ENCODE results near the gene CATSPERE.
"Not testable (repeated sequence)": the region's sequence is repeated elsewhere in the genome, so short reads cannot be mapped to it uniquely, and the experiment has no call there.

The CATSPERE gene

DNA sequence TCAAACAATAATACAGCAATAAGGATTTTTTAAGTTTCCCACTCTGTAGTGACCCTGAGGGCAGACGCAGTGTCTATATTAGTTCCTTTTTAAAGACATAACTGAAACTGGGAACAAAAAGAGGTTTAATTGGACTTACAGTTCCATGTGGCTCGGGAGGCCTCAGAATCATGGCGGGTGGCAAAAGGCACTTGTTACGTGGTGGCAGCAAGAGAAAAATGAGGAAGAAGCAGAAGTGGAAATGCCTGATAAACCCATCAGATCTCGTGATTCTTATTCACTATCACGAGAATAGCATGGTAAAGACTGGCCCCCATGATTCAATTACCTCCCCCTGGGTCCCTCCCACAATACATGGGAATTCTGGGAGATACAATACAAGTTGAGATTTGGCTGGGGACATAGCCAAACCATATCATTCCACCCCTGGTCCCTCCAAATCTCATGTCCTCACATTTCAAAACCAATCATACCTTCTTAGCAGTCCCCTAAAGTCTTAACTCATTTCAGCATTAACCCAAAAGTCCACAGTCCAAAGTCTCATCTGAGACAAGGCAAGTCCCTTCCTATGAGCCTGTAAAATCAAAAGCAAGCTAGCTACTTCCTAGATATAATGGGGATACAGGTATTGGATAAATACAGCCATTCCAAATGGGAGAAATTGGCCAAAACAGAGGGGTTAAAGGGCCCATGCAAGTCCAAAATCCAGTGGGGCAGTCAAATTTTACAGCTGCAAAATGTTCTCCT is 205.8 kb downstream of the CATSPERE start:
- not testable (repeated sequence) for DNase-seq

DNA sequence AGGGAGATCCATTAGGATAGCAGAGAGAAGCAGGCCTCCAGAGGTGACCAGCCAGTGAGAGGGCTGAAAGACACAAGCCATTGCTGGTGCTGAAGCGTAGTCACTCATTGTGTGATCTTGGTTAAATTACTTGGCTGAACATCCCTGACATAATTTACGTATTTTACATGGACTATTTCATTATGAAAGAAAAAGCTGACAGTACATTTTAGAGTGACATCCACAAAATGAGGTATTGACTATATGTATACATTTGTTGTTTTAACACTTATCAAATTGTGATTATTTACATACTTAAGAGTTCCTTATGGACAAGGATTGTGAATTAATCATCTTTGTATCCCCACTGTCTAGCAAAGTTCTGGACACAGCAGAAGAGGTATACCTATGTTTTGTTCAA is 206.7 kb downstream of the CATSPERE start:
- DNase-seq, result no peak

DNA sequence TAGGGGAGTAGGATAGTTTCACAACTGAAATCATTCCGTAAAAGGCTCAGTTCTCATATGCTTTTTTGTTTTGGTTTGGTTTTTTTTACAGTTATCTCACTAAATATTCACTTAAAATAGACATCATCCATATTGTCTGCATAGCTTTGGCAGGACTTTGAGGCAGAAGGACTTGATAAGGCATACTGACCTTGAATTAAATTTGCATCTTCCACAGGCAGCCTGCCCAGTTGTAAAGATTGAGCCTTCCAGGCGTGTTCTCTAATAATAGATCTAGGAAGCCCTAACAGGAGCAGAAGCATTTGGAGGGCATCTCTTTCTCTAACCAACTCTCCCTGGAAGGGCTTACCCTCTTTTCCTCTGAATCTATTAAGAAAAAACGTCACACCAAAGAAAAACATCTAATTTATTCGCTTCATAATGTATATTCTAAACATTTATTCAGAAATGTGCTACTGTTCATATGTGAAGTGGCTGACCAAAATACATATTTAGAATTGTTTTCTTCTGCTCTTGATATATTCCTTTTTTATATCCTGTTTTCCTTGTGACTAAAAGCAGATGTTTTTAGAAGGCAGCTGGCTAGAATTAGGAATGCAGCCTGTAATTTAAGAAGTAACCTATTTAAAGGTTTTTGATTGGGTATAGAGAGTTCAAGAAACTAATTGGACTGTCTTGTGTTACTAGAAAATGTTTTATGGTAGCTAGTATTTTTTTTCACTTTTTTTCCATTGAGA is 212.0 kb downstream of the CATSPERE start:
- DNase-seq, result no peak

DNA sequence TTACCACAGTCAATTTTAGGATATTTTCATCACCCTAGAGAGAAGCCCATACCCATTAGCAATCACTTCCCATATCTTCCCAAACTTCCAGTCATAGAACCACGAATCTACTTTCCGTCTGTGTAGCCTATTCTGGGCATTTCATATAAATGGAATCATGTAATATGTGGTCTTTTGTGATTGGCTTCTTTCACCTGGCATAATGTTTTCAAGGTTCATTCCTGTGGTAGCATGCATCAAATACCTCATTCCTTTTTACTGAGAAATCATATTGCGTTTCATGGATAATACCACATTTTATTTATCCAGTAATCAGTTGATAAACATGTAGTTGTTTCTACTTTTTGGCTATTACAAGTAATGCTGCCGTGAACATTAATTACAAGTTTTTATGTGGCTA is 213.4 kb downstream of the CATSPERE start:
- no peak for DNase-seq

DNA sequence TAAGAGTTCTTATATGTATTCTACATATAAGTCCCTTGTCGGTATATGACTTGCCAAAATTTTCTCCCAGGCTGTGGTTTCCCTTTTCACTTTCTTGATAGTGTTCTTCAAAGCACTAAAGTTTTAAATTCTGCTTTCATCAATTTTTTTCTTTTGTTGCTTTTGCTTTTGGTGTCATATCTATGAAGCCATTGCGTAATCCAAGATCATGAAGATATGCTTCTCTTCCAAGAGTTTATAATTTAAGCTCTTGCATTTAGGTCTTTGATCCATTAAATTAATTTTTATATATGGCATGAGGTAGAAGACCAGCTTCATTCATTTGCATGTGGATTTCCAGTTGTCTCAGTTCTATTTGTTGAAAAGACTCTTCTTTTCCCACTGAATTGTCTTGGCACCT is 214.1 kb downstream of the CATSPERE start:
- no peak for DNase-seq

DNA sequence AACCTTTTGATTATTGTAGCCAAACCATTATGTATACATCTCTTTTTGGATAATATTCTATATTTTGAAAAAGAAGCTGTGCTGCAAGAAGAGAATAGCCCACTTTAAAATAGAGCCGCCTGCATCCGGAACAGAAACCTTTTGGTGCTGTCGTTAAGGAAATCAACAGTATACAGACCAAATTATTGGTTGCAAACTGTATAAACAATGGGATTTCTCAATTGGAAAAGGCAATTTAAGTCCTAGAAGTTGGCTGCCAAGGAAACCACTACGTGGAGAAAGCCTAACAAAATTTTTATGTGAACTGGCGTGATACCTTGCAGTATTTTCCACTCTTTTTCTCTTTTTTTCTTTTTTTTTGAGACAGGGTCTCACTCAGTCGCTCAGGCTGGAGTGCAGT is 217.6 kb downstream of the CATSPERE start:
- DNase-seq, result no peak

DNA sequence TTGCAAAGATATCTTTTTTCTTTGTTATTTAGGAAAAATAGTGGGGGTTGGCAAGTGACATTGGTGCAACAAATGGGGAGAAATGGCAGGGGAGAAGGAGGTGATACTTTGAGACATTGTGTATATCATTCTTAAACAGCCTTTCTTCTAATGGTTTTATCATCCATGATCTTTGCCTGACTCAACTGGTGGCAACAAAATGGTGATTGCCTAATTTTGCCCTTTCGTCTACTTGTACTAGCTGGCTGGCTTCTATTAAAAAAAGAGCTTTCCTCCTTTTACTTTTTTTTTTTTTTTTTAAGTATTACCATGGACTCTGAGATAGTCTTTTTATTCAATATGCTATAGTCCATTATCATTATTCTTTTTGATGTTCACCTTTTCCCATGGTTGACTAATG is 219.6 kb downstream of the CATSPERE start:
- DNase-seq, result no peak

DNA sequence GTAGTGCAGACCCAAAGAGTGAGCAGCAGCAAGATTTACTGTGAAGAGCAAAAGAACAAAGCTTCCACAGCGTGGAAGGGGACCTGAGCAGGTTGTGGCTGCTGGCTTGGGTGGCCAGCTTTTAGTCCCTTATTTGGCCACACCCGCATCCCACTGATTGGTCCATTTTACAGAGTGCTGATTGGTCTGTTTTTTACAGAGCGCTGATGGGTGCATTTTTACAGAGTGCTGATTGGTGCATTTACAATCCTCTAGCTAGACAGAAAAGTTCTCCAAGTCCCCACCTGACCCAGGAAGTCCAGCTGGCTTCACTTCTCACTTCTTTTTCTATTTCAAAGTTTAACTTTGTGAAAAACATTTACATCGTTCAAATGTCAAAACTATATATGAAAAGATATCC is 221.0 kb downstream of the CATSPERE start:
- not testable (repeated sequence) for DNase-seq

All from activated CD8-positive, alpha-beta memory T cell treated with anti-CD3 and anti-CD28 coated beads, Interleukin-2, amount 50 U/mL, for 4 hours (primary cell).